Measurements from ENCODE around the gene KBTBD8.

DNA sequence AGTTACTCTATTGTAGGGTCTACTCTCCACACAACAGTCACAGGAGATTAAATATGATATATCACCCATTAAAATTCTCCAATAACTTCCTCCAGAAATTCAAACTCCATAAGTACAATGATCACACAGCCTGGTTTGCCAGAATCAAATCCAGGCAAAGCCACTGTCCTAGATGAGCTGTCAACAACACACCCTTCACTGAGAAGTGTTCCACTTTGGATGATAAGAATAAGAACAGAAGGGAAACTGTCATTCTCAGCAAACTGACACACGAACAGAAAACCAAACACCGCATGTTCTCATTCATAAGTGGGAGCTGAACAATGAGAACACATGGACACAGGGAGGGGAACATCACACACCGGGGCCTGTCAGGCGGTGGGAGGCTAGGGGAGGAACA is 41.4 kb upstream of the KBTBD8 start:
- TF ChIP-seq, protein P1, sequence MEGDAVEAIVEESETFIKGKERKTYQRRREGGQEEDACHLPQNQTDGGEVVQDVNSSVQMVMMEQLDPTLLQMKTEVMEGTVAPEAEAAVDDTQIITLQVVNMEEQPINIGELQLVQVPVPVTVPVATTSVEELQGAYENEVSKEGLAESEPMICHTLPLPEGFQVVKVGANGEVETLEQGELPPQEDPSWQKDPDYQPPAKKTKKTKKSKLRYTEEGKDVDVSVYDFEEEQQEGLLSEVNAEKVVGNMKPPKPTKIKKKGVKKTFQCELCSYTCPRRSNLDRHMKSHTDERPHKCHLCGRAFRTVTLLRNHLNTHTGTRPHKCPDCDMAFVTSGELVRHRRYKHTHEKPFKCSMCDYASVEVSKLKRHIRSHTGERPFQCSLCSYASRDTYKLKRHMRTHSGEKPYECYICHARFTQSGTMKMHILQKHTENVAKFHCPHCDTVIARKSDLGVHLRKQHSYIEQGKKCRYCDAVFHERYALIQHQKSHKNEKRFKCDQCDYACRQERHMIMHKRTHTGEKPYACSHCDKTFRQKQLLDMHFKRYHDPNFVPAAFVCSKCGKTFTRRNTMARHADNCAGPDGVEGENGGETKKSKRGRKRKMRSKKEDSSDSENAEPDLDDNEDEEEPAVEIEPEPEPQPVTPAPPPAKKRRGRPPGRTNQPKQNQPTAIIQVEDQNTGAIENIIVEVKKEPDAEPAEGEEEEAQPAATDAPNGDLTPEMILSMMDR (IDR thresholded peaks at IDR 0.05; ENCODE audit: borderline replicate concordance, extremely low read depth, low read length, poor library complexity, severe bottlenecking), result no peak
- no peak for TF ChIP-seq EZH2 (IDR thresholded peaks at IDR 0.05; ENCODE audit: borderline replicate concordance, low read depth, low read length, severe bottlenecking)
